ENCODE data around the gene ZFYVE21. TPM values are rescaled to one million over a fixed set of nuclear protein-coding genes. Genes with fewer than 3 reads are reported as not detected.

The ZFYVE21 gene
- total RNA-seq, 1 experiment from 2014 or later, result 46.3 TPM

DNA sequence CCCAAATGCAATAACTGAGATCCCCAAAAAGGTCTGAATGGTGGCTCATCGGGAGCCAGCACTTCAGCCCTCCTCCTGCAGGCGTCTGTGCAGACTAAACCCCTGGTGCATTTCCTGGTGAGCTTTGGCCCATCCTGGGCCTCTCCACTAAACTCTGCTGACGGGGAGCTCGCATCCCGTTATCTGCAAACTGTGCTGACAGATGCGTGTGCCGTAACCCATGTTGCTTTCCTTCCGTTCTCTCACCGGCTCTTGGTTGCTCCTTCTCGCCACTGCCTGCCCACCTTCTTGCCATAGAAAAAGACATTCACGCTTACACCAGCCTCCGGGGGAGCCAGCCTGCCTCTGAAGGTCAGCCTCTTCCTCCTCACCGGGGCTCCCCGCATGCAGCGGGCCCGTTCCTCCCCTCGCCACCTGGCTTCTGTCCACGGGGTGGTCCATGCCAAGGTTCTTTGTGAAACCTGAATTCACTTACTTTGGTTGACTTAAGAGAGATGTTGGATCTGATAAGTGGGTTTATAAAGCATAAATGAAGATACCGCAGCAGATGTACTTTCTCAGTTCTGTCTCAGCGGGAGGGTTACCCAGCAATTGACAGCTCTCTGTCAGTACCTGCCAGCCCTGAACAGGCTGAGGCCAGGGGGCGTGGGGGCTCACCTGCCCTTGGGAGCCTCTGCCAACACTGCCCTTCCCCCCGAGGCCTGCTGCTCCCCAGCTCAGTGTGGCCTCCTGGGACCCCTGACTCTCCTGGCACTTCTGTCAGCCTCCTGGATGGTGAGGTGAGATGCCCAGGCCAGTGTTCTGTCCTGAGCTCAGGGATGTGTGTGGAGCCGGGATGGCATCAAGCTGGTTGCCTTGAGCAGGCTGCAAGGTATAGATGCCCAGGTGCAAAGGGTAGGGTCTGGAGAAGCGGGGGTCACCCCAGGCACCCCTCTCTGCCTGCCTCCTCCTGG lies 14.2 kb downstream of the ZFYVE21 start:
- no peaks in the 10 kb centered on the region for H3K4me1 ChIP-seq (replicated peaks)
- H3K9me3 ChIP-seq (replicated peaks), result no peaks in the 10 kb centered on the region
- no peaks in the 10 kb centered on the region for H3K27me3 ChIP-seq (replicated peaks)
- no peak overlapping the region for H3K4me3 ChIP-seq
- DNase-seq (ENCODE audit: low read depth in 1 of 2, low spot score in 2 of 2), result no peak
- no peak overlapping the region for H3K27ac ChIP-seq
- H3K36me3 ChIP-seq, result peaks cover 65% of the 10 kb centered on the region

DNA sequence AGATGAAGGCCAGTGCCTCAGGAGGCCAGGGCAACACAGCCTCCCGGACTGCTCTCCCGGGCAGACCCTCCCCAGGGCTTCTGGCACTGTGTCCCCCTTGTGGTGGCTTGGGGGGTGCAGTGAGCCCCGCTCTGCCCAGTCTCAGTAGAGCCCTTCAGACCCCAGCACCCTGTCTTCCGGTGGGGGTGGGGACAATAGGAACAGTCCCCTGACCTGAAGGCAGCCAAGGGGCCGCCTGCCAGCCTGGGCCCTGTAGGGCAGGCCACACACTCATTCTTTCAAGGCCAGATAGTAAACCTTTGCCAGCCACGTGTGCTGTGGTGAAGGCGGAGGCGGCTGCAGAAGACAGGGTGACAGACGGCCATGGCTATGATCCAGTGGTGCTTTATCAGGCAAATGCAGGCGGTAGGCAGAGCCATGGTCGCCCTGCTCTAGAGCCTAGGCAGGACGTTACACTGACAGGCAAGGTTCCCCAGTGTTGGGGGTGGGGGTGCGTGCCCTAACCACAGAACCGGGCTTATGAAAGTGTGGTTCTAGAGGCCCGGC lies 15.0 kb downstream of the ZFYVE21 start:
- Histone ChIP-seq H3K36me3 (peaks cover 65% of the 10 kb centered on the region), H3K4me1 (replicated peaks) (no peaks in the 10 kb centered on the region), H3K27ac (no peak overlapping the region), H3K9me3 (replicated peaks) (no peaks in the 10 kb centered on the region), H3K27me3 (replicated peaks) (no peaks in the 10 kb centered on the region), H3K4me3 (no peak overlapping the region)
- no peak for DNase-seq (ENCODE audit: low read depth in 1 of 2, low spot score in 2 of 2)

DNA sequence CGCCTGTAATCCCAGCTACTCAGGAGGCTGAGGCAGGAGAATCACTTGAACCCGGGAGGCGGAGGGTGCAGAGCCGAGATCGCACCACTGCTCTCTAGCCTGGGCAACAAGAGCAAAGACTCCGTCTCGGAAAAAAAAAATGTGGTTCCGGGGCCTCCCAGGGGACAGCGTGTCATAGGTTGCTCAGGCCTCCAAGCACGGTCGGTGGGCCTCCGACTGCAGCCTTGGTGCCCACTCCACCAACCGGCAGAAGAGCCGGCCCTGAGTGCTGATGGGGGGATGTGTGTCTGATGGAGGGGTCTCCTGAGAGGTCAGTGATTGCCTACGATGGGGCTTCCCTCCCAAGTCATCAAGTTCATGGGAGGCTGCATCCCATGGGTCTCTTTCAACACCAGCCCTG lies 15.9 kb downstream of the ZFYVE21 start:
- peaks cover 57% of the 10 kb centered on the region for H3K36me3 ChIP-seq
- H3K4me3 ChIP-seq, result no peak overlapping the region
- no peaks in the 10 kb centered on the region for H3K27me3 ChIP-seq (replicated peaks)
- no peaks in the 10 kb centered on the region for H3K9me3 ChIP-seq (replicated peaks)
- DNase-seq (ENCODE audit: low read depth in 1 of 2, low spot score in 2 of 2), result no peak
- H3K27ac ChIP-seq, result no peak overlapping the region
- no peaks in the 10 kb centered on the region for H3K4me1 ChIP-seq (replicated peaks)

DNA sequence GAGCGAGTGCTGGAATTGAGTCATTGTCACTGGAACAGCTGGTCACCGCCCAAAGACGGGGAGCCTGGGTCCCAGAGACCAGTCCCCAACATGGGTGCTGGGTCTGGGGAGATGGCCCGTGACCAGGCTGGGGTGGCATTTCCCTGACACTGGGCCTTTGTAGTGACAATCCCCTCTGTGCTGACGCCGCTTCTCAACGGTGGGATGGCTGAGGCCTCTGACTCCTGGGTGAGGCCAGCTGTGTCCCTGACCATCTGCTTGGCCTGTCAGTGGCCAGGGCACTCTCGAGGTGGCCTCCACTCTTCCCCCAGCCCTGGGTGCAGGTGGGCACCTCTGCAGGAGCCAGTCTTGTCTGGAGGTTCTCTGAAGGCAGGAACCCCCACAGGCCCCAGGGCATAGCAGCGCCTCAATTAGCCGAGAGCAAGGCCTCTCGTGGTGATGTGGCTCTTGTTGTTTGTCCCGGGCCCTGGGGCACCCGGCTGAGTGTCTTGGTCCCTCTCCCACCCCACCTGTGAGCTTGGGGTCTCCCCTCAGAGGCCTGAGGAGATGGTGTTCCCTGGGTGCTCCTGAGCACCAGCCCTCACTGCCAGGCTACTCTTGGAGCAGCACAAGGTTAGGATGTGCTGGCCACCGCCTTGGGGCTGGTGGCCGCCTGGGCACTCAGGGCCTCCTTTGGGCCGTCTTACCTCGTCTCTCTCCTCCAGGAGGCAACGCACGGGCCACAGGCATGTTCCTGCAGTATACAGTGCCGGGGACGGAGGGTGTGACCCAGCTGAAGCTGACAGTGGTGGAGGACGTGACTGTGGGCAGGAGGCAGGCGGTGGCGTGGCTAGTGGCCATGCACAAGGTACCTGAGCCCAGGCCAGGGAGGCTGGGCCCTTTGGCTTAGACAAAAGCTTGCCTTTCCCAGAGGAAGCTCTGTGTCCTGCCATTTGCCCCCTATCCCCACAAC lies 16.6 kb downstream of the ZFYVE21 start:
- Histone ChIP-seq H3K4me3 (no peak overlapping the region), H3K36me3 (peaks cover 56% of the 10 kb centered on the region), H3K9me3 (replicated peaks) (no peaks in the 10 kb centered on the region), H3K27me3 (replicated peaks) (no peaks in the 10 kb centered on the region), H3K4me1 (replicated peaks) (no peaks in the 10 kb centered on the region), H3K27ac (no peak overlapping the region)
- DNase-seq (ENCODE audit: low read depth in 1 of 2, low spot score in 2 of 2), result no peak

DNA sequence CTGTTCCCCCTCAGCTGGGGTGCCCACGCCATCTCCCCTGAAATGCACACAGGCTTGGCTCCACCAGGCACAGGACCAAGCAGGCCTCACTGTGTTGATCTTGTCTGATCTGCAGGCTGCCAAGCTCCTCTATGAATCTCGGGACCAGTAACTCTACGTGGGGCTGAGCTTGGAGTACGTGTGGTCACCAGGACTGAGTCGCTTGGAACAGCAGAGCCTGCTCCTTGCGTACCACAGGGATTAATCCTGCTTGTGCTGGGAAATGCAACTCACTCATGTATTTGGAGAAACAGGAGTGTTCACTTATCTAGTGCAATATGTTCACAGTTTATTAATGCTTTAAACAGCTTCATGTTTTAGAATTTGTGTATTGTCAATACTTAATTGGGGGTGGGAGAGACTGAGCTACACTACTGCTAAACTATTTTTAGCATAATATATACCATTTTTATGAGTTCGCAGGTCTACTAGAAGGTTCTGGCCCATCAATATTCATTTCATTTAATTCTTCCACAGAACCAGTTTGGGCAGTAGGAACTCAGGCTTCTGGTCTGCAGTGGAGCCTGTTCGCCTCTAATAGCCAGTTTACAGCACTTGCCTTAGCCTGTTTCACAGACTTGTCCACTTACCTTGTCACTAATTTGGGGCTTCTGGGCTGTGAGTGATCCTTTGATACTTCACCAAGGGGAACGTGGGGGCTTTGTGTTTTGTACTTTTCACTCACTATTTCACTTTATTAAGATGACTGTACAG lies 17.4 kb downstream of the ZFYVE21 start:
- DNase-seq (ENCODE audit: low read depth in 1 of 2, low spot score in 2 of 2), result no peak
- Histone ChIP-seq H3K27ac (no peak overlapping the region), H3K4me3 (no peak overlapping the region), H3K9me3 (replicated peaks) (no peaks in the 10 kb centered on the region), H3K36me3 (peaks cover 50% of the 10 kb centered on the region), H3K4me1 (replicated peaks) (no peaks in the 10 kb centered on the region), H3K27me3 (replicated peaks) (no peaks in the 10 kb centered on the region)

DNA sequence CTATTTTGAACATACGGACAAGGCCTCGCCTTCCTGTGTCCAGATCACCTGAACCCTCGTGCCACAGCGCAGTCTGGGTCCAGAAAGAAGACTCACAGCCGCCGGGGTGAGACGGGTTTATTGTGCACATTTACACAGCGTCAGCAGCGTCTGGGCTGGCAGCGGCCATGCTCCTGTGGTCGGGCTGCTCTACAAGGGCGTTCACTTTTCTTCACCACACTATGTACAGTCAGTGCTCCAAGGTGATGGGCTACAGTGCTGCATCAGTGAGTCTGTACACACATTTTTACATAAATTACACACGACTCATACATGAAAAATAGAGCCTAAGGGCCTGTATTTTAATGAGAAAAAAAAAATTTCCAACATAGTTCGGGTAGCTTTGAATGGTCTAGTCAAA lies 18.0 kb downstream of the ZFYVE21 start:
- no peak for DNase-seq (ENCODE audit: low read depth in 1 of 2, low spot score in 2 of 2)
- no peak overlapping the region for H3K27ac ChIP-seq
- peaks cover 48% of the 10 kb centered on the region for H3K36me3 ChIP-seq
- H3K27me3 ChIP-seq (replicated peaks), result no peaks in the 10 kb centered on the region
- H3K4me1 ChIP-seq (replicated peaks), result no peaks in the 10 kb centered on the region
- H3K9me3 ChIP-seq (replicated peaks), result no peaks in the 10 kb centered on the region
- no peak overlapping the region for H3K4me3 ChIP-seq

DNA sequence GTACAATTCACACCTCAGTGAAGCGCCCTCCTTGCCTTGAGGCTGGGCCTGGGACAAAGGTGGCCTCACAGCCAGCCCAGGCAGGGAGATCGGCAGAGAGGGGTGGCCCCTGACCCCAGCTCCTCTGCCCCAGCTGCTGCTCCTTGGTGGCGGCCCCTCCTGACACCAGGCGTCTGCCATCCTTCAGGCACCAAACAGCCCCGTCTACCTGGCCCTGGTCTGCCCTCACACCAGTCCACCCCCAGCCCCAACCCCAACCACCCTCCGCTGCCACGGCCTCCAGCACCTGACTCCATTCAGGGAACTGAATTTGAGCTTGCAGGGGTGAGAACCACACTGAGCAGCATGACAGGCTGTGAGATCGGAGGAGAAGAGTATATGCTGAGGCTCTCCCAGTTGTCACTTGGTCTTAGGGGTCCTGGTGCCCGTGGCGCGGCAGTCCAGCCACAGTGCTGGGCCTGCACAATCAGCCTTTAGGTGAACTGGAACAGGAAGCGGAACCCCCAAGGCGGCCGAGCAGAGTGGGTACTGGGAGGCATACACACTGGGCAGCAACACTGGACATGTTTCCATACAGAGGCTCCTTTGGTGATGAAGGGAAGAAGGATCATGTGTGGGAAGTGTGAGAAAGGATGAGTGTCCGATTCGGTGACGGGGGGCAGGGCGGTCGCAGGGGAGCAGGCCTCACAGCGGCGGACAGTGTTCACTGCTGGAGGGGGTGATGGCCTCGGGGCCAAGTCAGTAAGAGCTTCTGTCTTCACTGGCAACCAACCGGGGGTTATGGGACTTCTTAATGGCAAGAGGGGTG lies 18.7 kb downstream of the ZFYVE21 start:
- Histone ChIP-seq H3K4me3 (no peak overlapping the region), H3K27me3 (replicated peaks) (no peaks in the 10 kb centered on the region), H3K27ac (no peak overlapping the region), H3K36me3 (peaks cover 42% of the 10 kb centered on the region), H3K9me3 (replicated peaks) (no peaks in the 10 kb centered on the region), H3K4me1 (replicated peaks) (no peaks in the 10 kb centered on the region)
- DNase-seq (ENCODE audit: low read depth in 1 of 2, low spot score in 2 of 2), result no peak

DNA sequence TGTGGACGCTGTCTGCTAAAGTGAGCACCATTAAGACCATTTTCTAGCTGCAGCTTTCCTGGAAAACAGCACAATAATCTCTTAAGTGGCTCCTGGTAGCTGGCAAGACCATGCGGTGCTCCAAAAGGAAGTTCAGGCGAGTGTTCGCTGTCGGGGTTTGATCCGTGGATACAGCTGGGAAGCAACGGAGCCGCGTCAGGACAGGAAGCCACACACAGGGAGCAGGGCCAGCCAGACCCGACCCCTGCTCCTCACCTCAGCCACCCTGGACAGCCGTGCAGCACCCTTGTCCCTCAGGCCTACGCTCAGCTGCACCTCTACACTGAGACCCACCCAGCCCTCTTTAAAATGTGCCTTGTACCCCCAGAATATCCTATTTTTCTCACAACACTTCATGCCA lies 19.4 kb downstream of the ZFYVE21 start:
- DNase-seq (ENCODE audit: low read depth in 1 of 2, low spot score in 2 of 2), result no peak
- H3K27ac ChIP-seq, result no peak overlapping the region
- H3K36me3 ChIP-seq, result peaks cover 35% of the 10 kb centered on the region

DNA sequence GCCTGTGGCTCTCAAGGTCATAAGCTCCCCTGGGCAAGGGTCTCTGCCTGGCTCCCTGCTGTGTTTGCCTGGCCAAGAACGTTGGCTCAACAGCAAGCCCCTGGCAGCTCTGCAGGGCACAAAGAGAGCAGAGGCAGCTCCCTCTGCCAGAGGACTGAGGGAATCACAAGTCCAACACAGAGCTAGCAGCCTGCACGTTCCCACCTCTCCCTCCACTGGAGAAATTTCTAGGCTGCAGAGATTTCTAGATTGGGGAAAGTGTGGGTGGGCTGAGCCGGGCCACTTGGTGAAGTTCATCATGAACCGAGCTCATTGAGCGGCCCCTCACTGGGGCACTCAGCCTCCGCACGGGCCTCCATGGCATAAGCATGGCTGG lies 19.8 kb downstream of the ZFYVE21 start:
- H3K27me3 ChIP-seq (replicated peaks), result no peaks in the 10 kb centered on the region
- H3K4me3 ChIP-seq, result no peak overlapping the region
- peaks cover 2% of the 10 kb centered on the region for H3K4me1 ChIP-seq (replicated peaks)
- H3K36me3 ChIP-seq, result peaks cover 35% of the 10 kb centered on the region
- no peaks in the 10 kb centered on the region for H3K9me3 ChIP-seq (replicated peaks)
- H3K27ac ChIP-seq, result no peak overlapping the region
- DNase-seq (ENCODE audit: low read depth in 1 of 2, low spot score in 2 of 2), result no peak

More for the DNA sequence above, 19.4 kb downstream of the ZFYVE21 start:
- Histone ChIP-seq H3K4me1 (replicated peaks) (no peaks in the 10 kb centered on the region), H3K27me3 (replicated peaks) (no peaks in the 10 kb centered on the region), H3K9me3 (replicated peaks) (no peaks in the 10 kb centered on the region), H3K4me3 (no peak overlapping the region)

DNA sequence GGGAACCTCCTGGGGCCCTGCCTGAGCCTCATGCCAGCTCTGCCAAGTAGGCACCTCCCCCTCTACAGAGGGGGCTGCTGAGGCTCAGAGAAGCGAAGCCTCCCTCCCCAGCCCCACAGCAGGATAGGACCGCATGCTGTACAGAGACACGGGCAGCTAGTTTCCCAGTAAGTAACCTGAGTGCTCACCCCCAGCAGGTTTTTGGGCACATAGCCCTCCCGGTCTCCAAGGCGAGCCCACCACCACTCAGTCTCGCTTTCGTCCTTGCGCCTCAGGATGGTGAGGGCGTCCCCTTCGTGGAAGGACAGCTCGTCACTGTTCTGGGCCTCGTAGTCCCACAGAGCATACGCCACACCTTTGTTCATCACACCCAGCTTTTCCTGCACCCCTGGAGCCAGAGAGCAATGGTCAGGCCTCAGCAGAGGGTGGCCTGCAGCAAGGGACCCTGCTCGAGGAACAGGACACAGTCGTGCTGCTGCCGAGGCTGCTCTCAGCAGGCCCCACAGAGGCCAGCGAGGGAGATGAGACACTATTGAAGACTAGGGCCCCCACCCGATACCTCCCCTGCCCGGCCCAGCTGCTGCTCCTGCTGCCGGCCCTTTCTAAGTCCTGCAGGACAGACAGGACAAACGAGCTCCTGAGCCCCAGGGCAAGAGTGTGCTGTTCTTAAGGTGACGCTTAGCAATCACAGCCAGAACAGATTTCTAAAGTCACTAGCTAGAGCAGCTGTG lies 20.4 kb downstream of the ZFYVE21 start:
- Histone ChIP-seq H3K9me3 (replicated peaks) (no peaks in the 10 kb centered on the region), H3K4me1 (replicated peaks) (peaks cover 8% of the 10 kb centered on the region), H3K27me3 (replicated peaks) (no peaks in the 10 kb centered on the region), H3K4me3 (no peak overlapping the region), H3K27ac (no peak overlapping the region), H3K36me3 (peaks cover 31% of the 10 kb centered on the region)
- DNase-seq (ENCODE audit: low read depth in 1 of 2, low spot score in 2 of 2), result no peak

DNA sequence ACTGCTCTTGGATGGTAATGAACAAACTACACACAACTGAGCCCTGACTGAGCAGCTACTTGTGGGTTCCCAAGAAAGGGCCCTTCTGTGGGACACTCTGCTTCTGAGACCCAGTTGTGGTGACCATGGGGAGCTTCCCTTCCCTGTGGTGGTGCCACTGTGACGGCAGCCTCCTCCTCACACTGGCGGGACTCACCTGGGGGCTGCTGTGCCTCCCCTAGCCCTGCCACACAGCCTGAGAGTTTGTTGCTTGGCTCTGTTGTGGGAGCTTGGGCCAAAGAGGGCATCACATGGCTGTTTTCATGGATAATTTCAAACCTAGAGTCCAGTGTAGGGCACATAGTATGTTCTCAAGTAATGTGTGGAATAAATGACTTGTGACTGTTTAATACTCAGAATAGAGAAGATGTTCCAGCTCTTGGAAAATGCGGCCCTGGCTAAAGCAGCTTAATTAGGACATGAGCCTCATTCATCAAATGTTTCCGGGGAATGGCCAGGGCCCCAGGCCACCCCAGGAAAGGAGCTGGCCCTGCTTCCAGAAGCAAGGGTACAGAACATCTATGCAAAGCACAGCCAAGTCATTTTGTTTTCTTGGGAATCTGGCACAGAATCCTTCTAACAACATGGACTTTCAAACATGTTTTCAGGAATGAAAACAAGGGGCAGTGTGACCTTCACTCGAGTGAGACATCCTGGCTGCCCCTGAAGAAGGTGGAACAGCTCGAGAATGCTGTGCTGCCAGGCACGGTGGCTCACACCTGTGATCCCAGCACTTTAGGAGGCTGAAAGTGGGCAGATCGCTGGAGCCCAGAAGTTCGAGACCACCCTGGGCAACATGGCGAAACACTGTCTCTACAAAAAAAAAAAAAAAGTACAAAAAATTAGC lies 21.2 kb downstream of the ZFYVE21 start:
- Histone ChIP-seq H3K4me1 (replicated peaks) (peaks cover 16% of the 10 kb centered on the region), H3K36me3 (peaks cover 28% of the 10 kb centered on the region), H3K9me3 (replicated peaks) (no peaks in the 10 kb centered on the region), H3K27me3 (replicated peaks) (no peaks in the 10 kb centered on the region), H3K27ac (no peak overlapping the region), H3K4me3 (no peak overlapping the region)
- no peak for DNase-seq (ENCODE audit: low read depth in 1 of 2, low spot score in 2 of 2)
